HG03196 (cell line): ENCODE results near the gene CERS6.
"Not testable (repeated sequence)": the region's sequence is repeated elsewhere in the genome, so short reads cannot be mapped to it uniquely, and the experiment has no call there.

ENCODE experiments used
- ATAC-seq: cut with Tn5 transposase; IDR thresholded peaks from one replicate; pipeline ENCODE4 v1.9.1; 2021; ENCODE audit not compliant: unreplicated experiment

The CERS6 gene

DNA sequence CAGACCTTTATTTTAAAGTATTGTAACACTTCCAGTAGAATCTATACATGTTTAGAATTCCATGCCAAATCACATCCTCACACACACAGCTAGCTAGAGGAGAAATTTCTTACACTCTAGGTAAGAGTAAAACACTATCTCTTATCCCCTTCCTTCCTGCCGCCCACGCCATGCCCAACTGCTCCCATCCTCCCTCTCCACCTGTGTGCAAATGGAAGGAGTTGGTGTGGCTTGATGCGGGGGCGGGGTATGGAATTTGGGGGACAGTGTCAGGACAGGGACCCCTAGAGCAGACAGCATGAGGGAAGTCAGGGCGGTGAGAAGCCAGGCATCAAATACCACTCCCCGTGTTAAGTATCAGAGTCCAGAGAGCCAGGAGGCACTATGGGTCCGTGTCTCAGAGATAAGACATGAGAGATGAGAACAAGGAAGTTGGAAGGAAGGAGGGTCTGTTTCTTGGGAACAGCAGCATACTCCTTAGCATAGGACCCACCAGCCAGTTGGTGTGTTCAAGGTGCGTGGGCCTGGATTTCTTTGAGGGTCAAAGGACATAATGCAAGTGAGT, 297.8 kb downstream of the CERS6 start:
- ATAC-seq: no peak

DNA sequence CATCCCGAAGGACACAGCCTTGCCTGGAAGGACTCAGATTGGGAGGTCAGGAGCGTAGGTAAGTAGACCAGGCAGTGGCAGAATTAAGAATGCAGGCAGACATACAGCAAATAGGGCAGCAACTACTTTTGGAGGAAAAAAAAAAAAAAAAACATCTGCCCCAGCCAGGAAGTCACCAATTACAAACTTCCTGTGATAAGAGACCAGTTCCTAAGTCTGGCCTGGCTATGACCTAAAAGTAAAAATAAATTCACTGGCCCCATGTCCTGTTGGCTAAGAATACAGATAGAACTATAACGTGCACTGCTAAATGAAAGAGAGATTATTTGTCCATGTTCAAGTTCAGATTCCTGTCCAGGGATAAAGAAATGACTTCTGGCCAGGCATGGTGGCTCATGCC, 301.2 kb downstream of the CERS6 start:
- ATAC-seq: no peak

DNA sequence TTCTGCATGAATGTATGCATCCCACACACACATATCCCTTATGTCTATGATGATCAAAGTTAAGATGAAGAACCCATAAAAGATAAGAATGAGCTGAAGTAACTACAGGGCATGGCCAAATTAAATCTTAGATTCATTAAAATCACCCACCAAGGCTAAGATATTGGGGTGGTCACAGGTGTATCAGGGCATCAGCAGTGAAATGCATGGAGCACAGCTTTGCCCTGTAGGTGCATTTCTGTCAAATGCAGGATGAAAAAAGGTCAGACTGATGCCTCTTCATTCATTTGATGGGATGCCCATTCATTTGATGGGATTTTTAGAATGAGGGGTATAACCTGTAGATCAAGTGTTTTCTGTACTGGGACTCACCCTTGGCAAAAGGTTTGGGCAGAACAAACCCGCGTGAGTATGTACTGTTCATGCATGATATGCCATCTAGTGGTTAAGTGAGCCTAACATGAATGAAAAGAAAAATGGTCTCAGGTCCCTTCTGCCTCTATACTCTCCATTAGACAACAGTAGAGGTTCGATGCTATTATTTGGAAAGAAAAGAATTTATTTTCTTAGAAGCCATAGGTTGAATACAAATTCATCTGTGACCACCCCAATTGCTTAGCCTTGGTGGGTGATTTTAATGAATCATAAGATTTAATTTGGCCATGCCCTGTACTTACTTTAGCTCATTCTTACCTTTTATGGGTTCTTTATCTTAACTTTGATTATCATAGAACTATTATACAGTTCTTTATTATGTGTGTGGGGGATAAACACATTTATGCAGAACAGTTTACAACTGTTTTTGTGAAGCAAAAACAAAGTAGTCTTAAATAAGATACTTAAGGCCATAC, 303.1 kb downstream of the CERS6 start:
- ATAC-seq: peak; percentile 67

DNA sequence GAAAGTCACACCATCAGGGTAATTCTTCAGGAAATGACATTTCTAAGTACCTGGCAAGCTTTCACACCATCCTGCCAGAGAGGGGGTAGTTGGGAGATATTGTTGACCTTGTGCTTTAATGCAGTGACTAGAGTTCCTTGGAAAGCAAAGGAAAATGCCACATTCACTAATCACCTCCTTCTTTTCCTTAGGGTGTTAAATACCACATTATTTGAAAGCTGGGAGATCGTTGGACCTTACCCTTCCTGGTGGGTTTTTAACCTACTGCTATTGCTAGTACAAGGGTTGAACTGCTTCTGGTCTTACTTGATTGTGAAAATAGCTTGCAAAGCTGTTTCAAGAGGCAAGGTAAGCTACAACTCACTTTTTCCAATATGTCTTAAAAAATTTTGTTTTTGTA, 309.3 kb downstream of the CERS6 start:
- ATAC-seq: no peak

DNA sequence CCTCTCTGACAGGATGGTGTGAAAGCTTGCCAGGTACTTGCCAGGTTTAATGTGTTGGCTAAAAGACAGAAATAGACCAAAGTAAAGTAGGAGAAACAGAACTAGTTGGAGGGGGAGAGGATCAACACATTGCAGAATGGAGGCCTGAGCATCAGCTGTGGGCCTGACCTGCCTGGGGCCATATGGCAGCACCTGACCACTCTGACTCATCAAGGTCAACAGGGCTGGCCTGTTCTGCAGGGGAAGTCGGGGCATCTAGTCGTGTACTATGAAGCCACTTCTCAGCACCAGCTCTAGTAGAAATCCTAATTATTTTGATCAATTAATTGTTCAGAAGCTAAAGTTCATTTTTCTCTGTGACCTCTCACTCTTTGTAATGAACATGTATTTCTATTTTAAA, 310.5 kb downstream of the CERS6 start:
- no peak for ATAC-seq

DNA sequence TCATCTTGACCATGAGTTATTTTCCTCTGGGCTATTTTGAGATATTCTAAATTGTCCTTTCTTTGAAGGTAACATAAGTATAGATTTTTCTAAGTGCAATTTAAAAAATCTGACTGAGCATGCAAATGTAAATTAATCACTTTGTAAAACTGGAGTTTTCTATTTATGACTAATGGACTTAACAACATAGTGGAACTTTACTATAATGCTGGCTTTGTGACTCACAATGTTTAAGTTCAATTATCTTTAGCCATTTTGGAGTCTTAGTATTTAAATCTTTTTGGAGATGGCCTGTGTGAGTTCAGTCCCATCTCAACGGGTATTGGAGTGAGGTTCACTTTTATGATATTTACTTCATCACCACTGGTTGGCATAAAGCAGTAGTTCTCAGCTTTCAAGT, 311.2 kb downstream of the CERS6 start:
- ATAC-seq: no peak

DNA sequence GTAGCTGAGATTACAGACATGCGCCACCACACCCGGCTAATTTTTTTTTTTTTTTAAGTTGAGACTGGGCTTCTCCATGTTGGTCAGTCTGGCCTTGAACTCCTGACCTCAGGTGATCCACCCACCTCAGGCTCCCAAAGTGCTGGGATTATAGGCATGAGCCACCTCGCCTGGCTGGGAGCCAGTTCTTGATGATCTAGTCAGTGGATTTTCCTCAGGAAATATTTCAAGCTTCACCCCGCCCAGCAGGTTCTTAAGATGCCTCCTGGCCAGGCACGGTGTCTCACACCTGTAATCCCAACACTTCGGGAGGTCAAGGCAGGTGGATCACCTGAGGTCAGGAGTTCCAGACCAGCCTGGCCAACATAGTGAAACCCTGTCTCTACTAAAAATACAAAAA, 312.3 kb downstream of the CERS6 start:
- not testable (repeated sequence) for ATAC-seq

DNA sequence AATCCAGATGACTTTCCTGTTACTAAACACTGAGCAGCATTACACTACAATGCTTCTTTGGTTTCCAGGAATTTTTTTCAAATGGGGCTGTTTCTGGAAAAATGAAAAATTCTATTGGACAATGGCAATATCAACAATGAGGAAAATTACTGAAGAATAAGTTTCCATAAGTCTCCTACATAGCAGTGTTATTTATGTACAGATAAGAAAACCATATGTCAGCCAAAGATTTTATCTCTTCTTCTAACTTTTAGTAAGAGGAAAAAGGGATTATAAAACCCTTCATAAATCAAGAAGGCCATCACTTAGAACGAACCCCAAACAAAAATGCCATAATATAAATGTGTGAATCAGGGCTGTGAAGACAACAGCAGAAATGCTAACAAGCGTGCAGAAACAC, 314.7 kb downstream of the CERS6 start:
- ATAC-seq: no peak

DNA sequence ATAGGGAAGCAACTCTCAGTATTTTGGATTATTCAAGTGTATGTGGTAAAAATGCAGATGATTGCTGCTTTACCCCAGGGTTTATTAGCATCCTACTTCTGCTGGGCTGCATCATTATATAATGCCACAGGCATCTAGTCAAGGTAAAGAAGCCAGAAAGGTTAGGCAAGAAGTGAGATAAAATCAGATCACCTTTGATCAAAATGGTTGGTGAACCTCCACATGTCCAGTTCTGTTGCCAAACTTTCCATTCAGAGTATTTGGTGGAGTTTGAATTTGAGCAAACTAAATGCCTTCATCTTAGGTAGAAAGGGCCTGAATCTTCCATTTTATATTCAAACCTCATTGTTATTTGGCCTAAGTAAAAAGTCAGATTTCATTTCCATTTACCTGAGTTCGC, 316.6 kb downstream of the CERS6 start:
- ATAC-seq: no peak

DNA sequence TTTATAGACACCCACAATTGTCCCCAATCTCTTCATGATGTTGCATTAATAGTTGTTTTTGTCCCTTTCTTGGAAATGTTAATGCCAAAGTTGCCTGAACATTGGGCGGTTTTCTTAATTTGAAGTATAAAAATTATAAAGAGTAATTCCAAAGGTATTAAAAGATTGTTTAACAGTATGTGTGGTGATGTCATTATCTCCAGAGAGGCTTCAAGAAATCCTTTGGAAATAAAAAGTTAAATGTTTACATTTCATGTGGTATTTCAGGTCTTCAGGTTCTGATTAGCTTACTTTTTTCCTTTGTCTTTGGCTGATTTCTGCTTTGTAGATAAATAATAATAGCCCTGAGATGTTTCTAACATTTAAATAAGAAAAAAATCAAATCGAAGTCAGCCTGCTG, 317.1 kb downstream of the CERS6 start:
- no peak for ATAC-seq

DNA sequence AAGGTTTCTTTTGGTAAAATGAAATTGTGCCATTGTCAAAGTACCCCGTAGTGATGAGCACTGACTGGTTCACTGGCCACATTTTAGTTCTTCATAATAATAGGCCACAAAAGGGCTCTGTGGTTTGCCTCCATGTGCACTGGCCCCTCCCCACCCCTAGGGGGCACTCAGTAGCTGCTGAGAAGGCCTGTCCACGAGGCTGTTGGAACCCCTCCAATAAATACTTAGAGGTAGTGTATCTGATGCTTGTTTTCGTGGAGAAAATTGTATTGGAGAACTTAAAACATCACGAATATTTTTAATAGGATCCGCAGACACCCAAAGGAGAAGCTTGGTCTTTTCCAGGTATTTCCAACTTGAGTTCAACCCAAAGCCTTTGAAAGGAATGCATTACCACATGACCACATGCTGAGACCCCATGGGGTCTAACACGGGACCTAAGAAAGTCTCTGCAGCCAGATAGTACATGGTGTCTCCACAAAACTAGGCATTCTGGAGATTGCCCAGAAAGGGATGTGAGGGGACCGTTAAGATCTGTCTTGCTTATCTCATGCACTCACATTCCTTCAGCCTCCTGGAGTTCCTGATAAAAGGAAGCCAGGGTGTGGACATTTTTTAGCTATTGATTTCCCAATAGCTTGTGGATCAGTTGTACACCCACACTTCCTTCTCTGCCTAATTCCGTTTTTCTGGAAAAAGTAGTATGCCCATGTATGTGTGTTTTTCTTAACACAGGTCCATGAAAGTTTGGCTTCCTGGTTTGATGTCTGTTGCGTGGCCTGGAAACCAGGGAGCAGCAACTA, 317.8 kb downstream of the CERS6 start:
- no peak for ATAC-seq

DNA sequence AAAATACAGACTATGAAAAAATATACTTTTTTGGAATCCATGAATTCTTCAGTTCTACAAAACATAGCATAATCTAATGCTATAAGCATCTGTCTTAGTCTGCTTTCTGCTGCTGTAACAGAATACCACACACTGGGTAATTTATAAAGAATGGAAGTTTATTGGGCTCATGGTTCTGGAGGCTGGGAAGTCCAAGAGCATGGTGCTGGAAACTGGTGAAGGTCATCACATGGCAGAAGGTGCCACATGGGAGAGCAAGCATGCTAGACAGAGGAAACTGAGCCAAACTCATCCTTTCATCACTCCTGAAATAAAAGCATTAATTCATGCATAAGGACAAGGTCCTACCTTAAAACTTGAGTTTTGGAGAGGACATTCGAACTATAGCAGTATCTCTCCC, 319.8 kb downstream of the CERS6 start:
- ATAC-seq: no peak

DNA sequence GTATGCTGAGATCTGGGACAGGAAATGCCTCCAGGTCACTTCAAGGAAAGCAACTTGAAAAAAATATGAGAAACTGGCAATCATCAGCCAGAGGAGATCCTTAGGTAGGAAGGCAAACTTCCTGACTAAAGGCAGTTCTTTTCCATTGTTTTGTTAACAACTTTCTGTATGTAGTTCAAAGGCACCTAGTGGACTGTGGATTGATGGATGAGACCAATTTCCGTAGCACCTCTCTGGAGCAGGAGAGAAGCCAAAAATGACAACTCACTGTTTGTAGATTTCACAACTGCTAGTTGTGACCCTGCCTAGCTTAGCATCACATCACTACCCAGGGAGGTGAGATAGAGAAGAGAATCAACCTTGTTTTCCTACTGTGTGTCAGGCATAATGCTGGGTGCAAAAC, 324.6 kb downstream of the CERS6 start:
- no peak for ATAC-seq

DNA sequence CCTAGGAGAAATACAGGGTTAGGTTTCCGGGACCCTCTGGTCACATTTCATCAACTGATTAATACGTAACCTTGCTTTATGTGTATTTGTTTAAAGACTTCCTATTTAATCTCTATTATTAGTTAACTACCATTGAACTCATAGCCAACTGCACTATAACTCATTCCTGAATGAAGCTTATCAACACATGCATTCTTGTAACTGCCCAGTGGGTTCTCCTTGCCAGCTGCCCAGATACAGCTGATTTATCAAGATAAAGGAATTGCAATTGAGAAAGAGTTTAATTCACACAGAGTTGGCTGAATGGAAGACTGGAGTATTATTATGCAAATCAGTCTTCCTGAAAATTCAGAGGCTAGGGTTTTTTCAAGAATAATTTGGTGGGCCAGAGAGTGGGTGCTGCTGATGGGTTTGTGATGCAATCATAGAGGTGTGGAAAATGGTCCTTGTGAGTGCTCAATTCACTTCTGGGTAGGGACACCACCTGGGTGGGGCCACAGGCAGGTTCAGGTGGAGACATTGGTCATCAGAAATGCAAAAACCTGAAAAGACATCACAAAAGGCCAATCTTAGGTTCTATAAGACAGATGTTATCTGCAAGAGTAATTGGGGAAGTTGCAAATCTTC, 325.2 kb downstream of the CERS6 start:
- ATAC-seq: no peak

DNA sequence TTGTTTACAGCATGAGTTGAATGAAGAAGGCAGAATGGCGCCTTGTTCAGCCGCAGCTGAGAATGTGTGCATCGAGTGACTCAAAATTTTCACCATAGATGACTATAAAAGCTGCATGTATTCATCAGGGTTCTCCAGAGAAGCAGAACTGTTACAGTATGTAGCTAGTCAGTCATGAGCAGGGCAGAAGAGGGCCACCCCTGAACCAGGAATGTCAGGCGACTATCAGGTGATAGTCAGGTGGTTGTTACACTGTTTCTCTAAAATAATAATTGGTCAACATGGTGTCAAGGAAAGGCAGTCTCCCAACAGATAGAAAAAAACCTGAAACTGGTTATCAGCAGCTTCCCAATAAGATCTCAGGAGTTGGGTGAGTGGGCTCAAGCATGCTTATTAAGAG, 326.2 kb downstream of the CERS6 start:
- no peak for ATAC-seq

DNA sequence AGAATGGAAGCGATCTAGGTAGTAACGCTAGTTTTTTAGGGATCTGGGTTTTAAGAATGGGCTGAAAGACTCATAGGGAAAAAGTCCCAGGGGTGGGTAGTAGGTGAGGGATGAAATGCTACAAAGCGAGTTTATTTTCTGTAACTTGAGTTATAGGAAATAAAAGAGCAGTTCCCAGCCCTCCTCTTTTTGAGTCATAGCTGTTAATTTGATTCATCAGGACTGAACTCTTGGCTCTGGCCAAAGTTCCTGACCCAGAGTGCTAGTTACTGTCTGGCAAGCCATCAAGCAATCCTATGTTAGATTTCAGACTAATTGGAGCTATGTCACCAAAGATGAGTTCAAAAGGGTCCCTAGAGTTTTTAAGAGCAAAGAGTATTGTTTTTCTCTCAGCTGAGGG, 328.9 kb downstream of the CERS6 start:
- ATAC-seq: no peak

DNA sequence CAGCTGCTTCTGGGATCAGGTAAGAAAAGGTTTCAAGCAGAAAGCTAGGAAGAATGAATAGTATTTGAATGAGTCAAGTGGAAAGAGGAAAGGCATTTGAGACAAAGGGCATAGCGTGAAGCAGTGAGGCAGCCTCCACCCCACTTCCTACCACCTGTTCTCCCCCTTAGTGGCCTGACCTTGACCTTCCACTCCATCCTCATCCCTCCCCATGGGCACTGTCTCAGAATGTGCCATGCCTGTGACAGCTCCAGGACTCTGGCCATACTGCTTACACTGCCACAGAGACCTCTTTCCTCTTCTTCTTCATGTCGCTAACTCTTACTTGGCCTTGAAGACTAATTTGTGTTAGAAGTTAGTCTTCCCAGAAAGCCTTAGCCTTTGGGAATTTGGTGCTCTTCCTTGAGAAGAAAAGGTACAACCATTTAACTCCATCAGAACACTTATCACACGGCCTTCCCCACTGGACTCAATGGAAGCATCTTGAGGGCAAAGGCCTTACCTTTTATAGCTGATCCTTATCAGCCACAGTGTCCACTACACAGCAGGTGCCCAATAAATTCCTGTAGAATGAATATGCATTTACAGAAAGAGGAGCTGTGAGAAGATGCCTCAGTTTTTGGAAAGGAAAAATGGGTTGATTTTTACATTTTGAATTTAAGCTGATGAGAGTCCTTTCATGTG, 331.2 kb downstream of the CERS6 start:
- no peak for ATAC-seq

DNA sequence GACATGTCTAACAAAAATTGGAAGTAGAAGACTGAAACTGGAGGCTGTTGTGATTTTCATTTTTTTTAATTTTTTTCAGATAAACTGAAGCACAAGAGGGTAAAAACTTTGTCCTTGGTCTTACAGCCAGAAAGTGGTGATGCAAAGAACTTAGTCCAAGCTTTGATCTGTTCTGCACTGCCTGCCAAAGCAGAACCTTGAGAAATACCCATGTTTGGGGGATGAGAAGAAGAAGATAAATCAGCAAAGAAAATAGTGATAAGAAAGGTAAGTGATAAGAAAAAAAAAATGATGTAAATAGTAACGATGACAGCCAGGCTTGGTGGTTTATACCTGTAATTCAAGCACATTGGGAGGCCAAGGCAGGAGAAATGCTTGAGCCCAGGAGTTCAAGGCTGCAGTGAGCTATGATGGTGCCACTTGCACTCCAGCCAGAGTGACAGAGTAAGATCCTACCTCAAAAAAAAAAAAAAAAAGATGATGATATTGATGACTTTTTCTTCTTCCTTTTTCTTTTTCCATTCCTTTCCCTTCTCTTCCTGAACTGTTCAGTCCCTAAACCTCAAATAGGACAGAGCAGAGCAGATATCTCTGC, 331.8 kb downstream of the CERS6 start:
- ATAC-seq: no peak

DNA sequence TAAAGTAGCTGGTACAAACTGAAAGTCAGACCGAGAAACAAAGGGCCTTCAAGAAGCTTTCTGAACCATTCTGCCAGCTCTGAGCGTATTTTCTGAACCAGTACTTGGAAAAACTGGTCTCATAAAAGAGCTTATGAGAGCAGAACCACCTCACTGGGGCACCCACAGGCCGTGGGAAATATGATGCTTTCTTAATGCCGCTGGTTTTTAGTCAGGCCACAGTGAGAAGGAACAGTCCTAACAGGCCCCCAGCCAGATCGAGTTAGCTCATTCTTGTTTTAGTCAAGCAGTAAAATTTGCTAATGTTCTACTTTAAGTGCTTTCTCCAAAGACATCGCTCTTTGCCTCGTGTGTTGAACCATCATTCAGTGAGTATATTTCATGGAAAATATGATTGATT, 333.7 kb downstream of the CERS6 start:
- no peak for ATAC-seq

DNA sequence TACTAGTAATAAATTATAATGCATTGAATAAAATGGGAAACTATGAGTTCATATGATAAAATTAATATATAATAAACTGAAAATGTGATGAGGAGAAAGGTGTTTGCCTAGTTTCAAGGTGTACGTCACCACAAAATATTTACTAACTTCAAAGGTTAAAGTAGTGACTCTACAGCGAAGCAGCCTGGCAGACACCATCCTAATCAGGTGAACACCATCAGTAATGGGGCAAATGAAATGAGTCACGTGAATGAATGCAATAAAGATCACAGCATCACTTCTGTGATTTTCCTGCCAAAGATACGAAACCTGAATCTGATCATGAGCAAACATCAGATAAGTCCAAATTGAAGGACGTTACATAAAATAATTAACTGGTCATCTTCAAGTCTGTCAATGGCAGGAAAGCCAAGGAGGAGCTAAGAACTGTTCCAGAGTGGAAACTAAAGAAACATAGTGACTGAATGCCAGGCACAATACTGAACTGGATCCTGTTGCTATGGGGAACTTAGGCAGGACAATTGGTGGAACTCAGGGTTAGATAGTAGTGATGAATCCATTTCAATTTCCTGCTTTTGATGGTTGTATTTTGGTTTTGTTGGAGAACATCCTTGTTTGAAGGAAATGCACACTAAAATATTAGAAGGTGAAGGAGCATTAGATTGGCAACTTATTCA, 334.3 kb downstream of the CERS6 start:
- ATAC-seq: no peak
